Suprapubic skin (tissue), 4 donors: Measurements from ENCODE around the gene ZNF329.

Experiments used
- POLR2A ChIP-seq, 2 donors: fragments of 450-650 bp; IDR thresholded peaks; one replicate each; pipeline ENCODE4 v1.6.1; 2017; ENCODE audit warnings: antibody characterized with exemption in 2 of 2, mild to moderate bottlenecking in 2 of 2, moderate library complexity in 2 of 2
- POLR2AphosphoS5 ChIP-seq, 3 donors: sonication (generic); formaldehyde crosslinking; IDR thresholded peaks; one replicate each; pipeline ENCODE4 v1.6.1; 2017; ENCODE audit warnings: antibody characterized with exemption in 3 of 3
- TF ChIP-seq, protein P1 (sequence below), 2 donors: fragments of 200-600 bp in 1 of 2; fragments of 450-650 bp in 1 of 2; sonication (generic) in 1 of 2; IDR thresholded peaks; one replicate each; pipeline ENCODE4 v1.5.1; 2016 to 2019; ENCODE audit warnings: antibody characterized with exemption in 2 of 2, mild to moderate bottlenecking in 1 of 2, moderate library complexity in 1 of 2

- TF ChIP-seq POLR2A (IDR thresholded peaks at IDR 0.05) (no peak), POLR2AphosphoS5 (IDR thresholded peaks at IDR 0.05) (no peak)
- TF ChIP-seq, protein P1, sequence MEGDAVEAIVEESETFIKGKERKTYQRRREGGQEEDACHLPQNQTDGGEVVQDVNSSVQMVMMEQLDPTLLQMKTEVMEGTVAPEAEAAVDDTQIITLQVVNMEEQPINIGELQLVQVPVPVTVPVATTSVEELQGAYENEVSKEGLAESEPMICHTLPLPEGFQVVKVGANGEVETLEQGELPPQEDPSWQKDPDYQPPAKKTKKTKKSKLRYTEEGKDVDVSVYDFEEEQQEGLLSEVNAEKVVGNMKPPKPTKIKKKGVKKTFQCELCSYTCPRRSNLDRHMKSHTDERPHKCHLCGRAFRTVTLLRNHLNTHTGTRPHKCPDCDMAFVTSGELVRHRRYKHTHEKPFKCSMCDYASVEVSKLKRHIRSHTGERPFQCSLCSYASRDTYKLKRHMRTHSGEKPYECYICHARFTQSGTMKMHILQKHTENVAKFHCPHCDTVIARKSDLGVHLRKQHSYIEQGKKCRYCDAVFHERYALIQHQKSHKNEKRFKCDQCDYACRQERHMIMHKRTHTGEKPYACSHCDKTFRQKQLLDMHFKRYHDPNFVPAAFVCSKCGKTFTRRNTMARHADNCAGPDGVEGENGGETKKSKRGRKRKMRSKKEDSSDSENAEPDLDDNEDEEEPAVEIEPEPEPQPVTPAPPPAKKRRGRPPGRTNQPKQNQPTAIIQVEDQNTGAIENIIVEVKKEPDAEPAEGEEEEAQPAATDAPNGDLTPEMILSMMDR (IDR thresholded peaks at IDR 0.05) = no peak
These were observed 32.6 kb downstream of the ZNF329 start for GRCh38 chr19:58117841-58118575.
